HG02981 (cell line): ENCODE data around the gene SERTAD2.

Experiments
- ATAC-seq: cut with Tn5 transposase; IDR thresholded peaks from one replicate; pipeline ENCODE4 v1.9.1; 2021; ENCODE audit warnings: mild to moderate bottlenecking, moderate library complexity; ENCODE audit not compliant: unreplicated experiment

The SERTAD2 gene

DNA sequence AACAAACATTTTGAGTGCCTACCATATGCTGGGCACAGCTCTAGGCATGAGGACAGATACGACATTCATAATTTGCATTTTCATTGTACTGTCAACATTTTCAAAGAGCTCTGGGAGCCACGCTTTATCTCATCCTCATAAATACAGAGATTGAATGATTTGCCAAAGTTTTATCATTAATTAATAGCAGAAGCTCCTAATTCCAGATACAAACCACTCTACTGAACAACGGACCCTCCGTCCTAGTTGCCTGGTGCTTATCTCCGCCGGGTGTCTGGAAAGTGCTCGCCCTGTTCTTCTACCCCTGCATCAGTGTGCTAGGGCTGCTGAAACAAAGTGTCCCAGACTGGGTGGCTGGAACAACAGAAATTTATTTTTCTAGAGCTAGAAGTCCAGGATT lies 23.8 kb downstream of the SERTAD2 start:
- no peak for ATAC-seq

- no peak for ATAC-seq
Observed at GRCh38 chr2:64629329-64629781, 24.4 kb downstream of the SERTAD2 start.

- no peak for ATAC-seq
Observed at GRCh38 chr2:64627860-64628841, 25.6 kb downstream of the SERTAD2 start.

DNA sequence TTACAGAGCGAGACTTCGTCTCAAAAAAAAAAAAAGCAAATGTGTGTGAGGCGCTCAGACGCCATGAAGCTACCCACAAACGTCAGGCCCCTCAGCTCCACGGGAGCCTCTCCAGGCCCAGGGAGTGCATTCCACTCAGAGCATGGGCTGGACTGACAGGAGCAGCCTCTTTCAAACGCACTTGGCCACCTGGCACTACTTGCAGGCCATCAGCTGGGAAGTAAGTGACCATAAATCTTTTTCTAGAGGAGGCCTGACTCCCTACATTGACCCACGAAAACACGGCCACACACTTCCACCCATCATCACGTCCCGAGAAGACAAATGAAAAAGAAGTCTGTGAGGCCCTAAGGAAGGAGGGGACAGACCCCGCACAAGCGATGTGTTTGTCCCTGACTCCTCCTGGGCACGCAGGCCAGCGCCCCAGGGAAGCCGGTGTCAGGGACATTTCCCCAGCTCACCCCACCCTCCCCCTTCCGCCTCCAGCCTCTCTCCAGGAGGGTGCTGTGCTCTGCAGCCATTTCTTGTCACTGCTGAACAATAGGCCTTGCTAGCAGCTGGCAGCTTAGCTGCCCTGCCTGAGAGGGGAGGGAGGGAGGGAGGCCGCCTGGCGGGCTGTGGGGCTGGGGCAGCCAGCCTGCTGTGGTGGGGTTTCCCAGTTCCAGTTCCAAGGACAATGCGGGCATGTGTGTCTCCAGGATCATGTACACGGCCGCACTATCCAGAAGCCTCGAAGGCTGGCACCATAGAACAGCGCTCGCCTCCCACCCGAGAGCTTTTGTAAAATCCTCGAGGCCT lies 26.6 kb downstream of the SERTAD2 start:
- ATAC-seq = no peak

DNA sequence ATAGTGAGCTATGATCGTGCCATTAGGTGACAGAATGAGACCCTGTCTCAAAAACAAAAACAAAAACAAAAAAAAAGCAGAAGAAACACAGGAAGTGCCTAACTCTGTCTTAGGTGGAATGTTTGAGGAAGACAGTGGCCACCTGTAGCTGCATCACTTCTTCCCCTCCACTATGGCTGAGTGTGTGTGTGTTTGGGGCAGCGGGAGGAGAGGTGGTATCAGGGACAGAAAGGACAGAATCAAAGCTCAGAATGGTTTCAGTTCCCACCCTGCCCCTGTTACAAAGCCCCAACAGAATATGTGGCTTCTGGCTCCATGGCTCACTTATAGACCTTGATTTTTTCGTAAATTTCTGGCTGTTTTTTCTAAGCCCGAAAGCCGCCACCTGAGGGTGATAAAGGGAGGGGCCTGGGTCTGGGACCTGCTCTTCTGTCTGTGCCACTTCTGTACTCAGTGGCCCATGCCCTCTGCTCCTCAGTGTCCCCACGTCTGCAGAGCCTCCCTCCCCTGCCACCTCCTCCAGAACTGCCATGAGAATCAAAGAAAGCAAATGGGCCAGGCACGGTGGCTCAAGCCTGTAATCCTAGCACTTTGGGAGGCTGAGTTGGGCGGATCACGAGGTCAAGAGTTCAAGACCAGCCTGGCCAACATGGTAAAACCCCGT lies 27.4 kb downstream of the SERTAD2 start:
- no peak for ATAC-seq

- no peak for ATAC-seq
Observed at GRCh38 chr2:64625299-64626145, 28.2 kb downstream of the SERTAD2 start.

GRCh38 chr2:64624862-64625261 lies 28.9 kb downstream of the SERTAD2 start:
- ATAC-seq = no peak

DNA sequence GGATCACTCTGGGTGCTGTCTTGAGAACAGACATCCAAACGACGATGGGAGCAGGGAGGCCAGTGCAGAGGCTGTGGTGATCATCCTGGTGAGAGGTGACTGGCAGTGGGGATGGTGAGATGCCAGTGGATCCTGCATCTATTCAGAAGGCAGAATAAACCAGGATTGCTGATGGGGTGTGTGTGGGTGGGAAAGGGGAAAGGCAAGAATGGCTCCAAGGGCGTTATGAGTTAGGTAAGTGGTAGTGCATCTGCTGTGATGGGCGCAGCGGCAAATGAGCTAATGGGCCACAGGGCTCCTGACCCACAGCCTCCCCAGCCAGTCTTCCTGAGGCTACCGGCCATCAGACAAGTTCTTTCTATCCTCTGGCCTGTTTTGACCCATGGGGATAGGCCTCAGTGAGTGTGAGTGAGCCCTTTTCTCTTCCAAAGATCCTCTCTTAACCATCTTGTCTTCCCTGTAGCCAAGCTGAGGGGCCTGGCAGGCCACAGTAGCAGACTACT lies 29.6 kb downstream of the SERTAD2 start:
- no peak for ATAC-seq

DNA sequence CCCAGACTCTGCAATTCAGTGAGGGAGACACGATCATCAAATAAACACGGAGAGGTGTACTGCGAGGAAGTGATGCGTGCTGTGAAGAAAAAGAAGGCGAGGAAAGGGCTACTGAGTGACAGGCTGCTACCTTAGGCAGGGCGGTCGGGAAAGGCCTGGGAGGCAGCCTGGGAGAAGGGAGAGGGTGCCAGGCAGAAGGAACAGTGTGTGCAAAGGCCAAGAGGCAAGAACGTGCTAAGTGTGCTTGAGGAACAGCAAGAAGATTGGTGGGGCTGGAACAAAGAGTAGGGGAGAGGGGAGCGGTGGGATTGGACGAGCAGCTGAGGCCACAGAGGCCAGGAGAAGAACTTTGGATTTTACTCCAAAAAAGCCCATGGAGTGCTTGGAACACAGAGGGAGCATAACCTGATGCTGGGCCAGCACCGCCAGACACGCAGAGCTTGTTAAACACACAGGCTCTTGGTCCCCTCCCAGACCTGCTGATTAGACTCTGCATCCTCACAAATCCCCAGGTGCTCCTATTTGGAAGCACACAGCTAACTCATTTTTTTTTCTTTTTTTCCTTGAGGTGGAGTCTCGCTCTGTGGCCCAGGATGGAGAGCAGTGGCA lies 30.4 kb downstream of the SERTAD2 start:
- no peak for ATAC-seq

- no peak for ATAC-seq
Observed at GRCh38 chr2:64622443-64623241, 31.1 kb downstream of the SERTAD2 start.

- ATAC-seq = no peak
Observed at GRCh38 chr2:64620661-64621060, 33.1 kb downstream of the SERTAD2 start.

- ATAC-seq = no peak
Observed at GRCh38 chr2:64617631-64618151, 36.0 kb downstream of the SERTAD2 start.

- no peak for ATAC-seq
Observed at GRCh38 chr2:64615844-64616536, 37.7 kb downstream of the SERTAD2 start.

- ATAC-seq = no peak
Observed at GRCh38 chr2:64615192-64615763, 38.4 kb downstream of the SERTAD2 start.

DNA sequence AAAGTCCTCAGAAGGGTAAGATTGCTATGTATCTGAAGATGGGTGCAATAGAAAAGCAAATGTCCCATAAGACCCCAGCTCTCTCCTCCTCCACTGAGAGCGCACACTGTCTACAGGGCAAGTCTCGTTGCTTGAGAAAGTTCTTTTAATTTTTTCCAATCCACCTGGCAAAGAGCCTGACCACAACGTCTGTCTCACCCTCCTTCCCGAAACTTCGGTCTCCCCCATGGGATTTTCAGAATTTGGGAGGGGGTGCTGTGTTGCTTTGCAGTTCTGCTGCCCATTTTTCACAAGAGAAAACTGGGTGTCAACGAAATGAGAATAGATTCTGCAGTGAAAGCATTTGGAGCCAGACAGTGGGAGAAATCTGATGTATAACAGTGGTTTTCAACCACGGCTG lies 40.4 kb downstream of the SERTAD2 start:
- ATAC-seq = no peak

GRCh38 chr2:64612575-64613195 lies 41.0 kb downstream of the SERTAD2 start:
- ATAC-seq = no peak

DNA sequence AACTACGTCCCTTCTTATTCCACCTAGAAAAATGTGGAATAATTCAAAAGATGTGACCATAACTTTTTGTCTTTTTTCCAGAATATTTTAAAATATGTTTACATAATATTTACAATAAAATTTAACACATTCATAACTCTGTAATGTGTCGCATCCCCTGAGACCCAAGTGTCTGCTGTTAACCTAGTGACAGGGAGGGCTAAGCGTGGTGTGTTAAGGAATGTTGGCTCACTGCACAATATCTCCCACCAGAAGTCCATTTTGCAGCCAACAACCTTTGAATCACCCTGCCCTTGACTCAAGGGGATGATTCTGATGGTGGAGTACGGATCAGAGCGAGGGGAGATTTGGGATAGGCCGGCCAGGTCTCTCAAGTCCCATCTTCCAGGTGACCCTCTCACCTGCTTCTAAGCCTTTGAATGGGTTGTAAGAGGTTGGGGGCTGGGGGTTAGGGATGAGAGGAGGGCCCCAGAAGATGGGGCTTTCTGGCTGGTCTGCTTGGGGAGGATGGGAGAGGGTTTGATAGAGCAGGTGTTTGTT lies 43.3 kb downstream of the SERTAD2 start:
- ATAC-seq = no peak
